Right lobe of liver (tissue), 6 donors: ENCODE measurements around the gene ITGB1. TPM values are rescaled to one million over a fixed set of nuclear protein-coding genes. Genes with fewer than 3 reads are reported as not detected.

Source experiments
- ATAC-seq, 4 donors: fragments of 200-7000 bp; cut with Tn5 transposase; one replicate each; pipeline ENCODE4 v1.9.1; 2020; ENCODE audit warnings: mild to moderate bottlenecking in 4 of 4, moderate library complexity in 4 of 4
- DNase-seq, 3 donors: peaks; one replicate each; pipeline ENCODE4 v3.0.0-alpha.2; 2020
- H3K27ac ChIP-seq, 3 donors: fragments of 200-600 bp; one replicate each; pipeline ENCODE4 v1.8.0; 2022
- H3K27me3 ChIP-seq, 2 donors: fragments of 200-600 bp; one replicate each; pipeline ENCODE4 v1.8.0; 2022
- H3K36me3 ChIP-seq, 4 donors: fragments of 200-600 bp; sonication (generic) in 1 of 4; one replicate each; pipeline versions ENCODE4 v1.5.1 to v1.8.0; 2017 to 2022; ENCODE audit warnings: control low read depth in 1 of 4
- H3K4me1 ChIP-seq, 4 donors: fragments of 200-600 bp; sonication (generic) in 1 of 4; one replicate each; pipeline versions ENCODE4 v1.5.1 to v1.8.0; 2017 to 2022; ENCODE audit warnings: control low read depth in 1 of 4
- H3K4me3 ChIP-seq, 3 donors: fragments of 200-600 bp; one replicate each; pipeline ENCODE4 v1.8.0; 2022
- H3K9me3 ChIP-seq, 4 donors: fragments of 200-600 bp; sonication (generic) in 1 of 4; one replicate each; pipeline versions ENCODE4 v1.5.1 to v1.8.0; 2017 to 2022; ENCODE audit warnings: control low read depth in 1 of 4
- CTCF ChIP-seq, 4 donors: fragments of 200-600 bp in 3 of 4; fragments of 450-650 bp in 1 of 4; IDR thresholded peaks; one replicate each; pipeline versions ENCODE4 v1.5.1 to v1.8.0; 2016 to 2022; ENCODE audit warnings: antibody characterized with exemption in 4 of 4, mild to moderate bottlenecking in 2 of 4
- POLR2A ChIP-seq: fragments of 450-650 bp; IDR thresholded peaks from one replicate; pipeline ENCODE4 v1.6.1; 2017; ENCODE audit warnings: antibody characterized with exemption, mild to moderate bottlenecking
- WGBS: methylation state at CpG from one replicate; pipeline ENCODE4 v1.1.6; 2018; ENCODE audit warnings: low coverage, low lambda C conversion rate; ENCODE audit not compliant: insufficient coverage; ENCODE audit errors: missing lambda C conversion rate; 5-methylcytosine and 5-hydroxymethylcytosine counted together
- intact Hi-C, 2 donors: fragments of 100-400 bp; cut with DNase I; formaldehyde crosslinking; loops; one replicate each; pipeline versions ENCODE4 v1.11.2 to v1.14.1; 2022
- long read RNA-seq: library from polyadenylated mRNA; unstranded; transcript quantifications from one replicate; pipeline ENCODE4 v2.0.0, GENCODE V29; 2019
- total RNA-seq, 6 experiments: library from RNA; depleted of rRNA in 2 of 6; stranded (reverse); fragments of >200 nt in 2 of 6; fragmentation: NEBNext Ultra II Directional in 3 of 6; extraction: Animal tissue kit (Norgen Biotek cat#: 25700) in 3 of 6; gene quantifications; one replicate each; pipeline versions ENCODE4 v1.1.0 to v1.2.4, GENCODE V29; 2016 to 2023
- donor health status: DM: no; HTN: yes; CAD: no.
- donor health status: DM: no; HTN: no; CAD: no.
- donor health status: DM: no; HTN: no; CAD: no.
- donor health status: DM: no; HTN: yes; CAD: no.
- donor health status: DM: no; HTN: yes; CAD: no.

Gene ITGB1
- 100 to 1,000 TPM; 120 to 301 (median 239) TPM for total RNA-seq
- long read RNA-seq, partial matches to known transcripts = 10 of 14 reads
- long read RNA-seq, other reads (novel, unspliced or antisense) = 1 of 14 reads

- intact Hi-C loops = no loop called here
- H3K4me1 ChIP-seq = peaks cover 0 to 39% (median 17%) of the 10 kb centered on the region in 4 donors
- WGBS = 0% methylated on average over 11 of the region's 94 CpGs
These were observed at the start of gene ITGB1 for GRCh38 chr10:32958085-32959005. Gene ITGB1 (minus strand): TSS chr10:32958230. CDS start chr10:32935558, 22,672 bp downstream.

GRCh38 chr10:33006342-33006887, 48.4 kb upstream of the ITGB1 start:
- TF ChIP-seq POLR2A (no peak), CTCF (IDR thresholded peaks at IDR 0.05) (no peak)
- Histone ChIP-seq H3K4me1 (peaks cover 0 to 36% (median 5%) of the 10 kb centered on the region in 4 donors), H3K36me3 (no peaks in the 10 kb centered on the region), H3K9me3 (no peaks in the 10 kb centered on the region), H3K4me3 (no peak overlapping the region), H3K27me3 (no peaks in the 10 kb centered on the region), H3K27ac (peak overlapping the region; percentile 79 to 93 (median 89))
- intact Hi-C loops = loop anchor here in 1 of 2 donors (5.0 kb wide), 1 partner anchor 209 kb away; no protein-coding TSS in a partner anchor
- WGBS = 81% methylated on average over 11 of the region's 11 CpGs
- DNase-seq (no peak), ATAC-seq (no peak)

More at GRCh38 chr10:32958085-32959005, at the start of gene ITGB1:
- TF ChIP-seq CTCF (IDR thresholded peaks at IDR 0.05) (no peak), POLR2A (peak; percentile 100)
- peak; percentile 89 to 97 (median 93) for ATAC-seq
- Histone ChIP-seq H3K27ac (peak within 1 kb of the TSS; percentile 96 to 99 (median 97)), H3K36me3 (no peaks in the 10 kb centered on the region), H3K27me3 (no peaks in the 10 kb centered on the region), H3K9me3 (no peaks in the 10 kb centered on the region), H3K4me3 (peak within 1 kb of the TSS; percentile 85 to 93 (median 90))
- peak; percentile 98 to 99 (median 99) for DNase-seq

GRCh38 chr10:33005322-33006301, 47.6 kb upstream of the ITGB1 start:
- Histone ChIP-seq H3K27ac (peak overlapping the region; percentile 79 to 93 (median 89)), H3K4me1 (peaks cover 0 to 34% (median 5%) of the 10 kb centered on the region in 4 donors), H3K4me3 (peak overlapping the region; percentile 42 to 62 (median 60)), H3K27me3 (no peaks in the 10 kb centered on the region), H3K9me3 (no peaks in the 10 kb centered on the region), H3K36me3 (no peaks in the 10 kb centered on the region)
- intact Hi-C loops = loop anchor here in 1 of 2 donors (5.0 kb wide), 1 partner anchor 208 kb away; no protein-coding TSS in a partner anchor
- WGBS = 2% methylated on average over 28 of the region's 34 CpGs
- DNase-seq (peak; percentile 81 to 91 (median 90)), ATAC-seq (peak; percentile 87 to 95 (median 93))
- TF ChIP-seq POLR2A (peak; percentile 97), CTCF (IDR thresholded peaks at IDR 0.05) (no peak)
